GM18868 (cell line): Measurements from ENCODE around the gene AKAP11.

Experiments
- ATAC-seq: cut with Tn5 transposase; IDR thresholded peaks from one replicate; pipeline ENCODE4 v1.9.1; 2021; ENCODE audit warnings: mild to moderate bottlenecking, moderate library complexity; ENCODE audit not compliant: unreplicated experiment

Gene AKAP11

DNA sequence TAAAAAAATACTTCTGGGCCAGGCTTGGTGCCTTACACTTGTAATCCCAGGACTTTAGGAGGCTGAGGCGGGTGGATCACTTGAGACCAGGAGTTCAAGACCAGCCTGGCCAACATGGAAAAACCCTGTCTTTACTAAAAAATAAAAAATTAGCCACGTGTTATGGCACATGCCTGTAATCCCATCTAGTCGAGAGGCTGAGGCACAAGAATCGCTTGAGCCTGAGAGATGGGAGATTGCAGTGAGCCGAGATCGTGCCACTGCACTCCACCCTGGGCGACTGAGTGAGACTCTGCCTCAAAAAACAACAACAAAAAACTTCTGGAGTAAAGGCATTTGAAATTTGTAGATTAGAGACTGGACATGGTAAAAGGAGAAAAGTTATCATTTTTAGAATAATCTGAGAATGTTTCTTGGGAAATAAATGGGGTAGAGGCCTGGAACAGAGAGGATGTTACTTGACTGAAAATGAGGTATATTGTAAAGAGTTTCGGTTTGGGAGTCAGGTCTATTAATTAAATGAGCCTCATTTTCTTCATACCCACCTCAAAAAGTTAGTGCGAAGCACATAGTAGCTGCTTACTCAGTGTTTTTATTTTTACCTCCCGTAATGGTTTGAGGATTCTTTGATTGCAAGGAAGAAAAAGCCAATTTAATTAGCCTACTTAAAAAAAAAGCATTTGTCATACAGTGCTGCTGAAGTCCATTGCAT, 2.6 kb downstream of the AKAP11 start:
- ATAC-seq, result no peak

DNA sequence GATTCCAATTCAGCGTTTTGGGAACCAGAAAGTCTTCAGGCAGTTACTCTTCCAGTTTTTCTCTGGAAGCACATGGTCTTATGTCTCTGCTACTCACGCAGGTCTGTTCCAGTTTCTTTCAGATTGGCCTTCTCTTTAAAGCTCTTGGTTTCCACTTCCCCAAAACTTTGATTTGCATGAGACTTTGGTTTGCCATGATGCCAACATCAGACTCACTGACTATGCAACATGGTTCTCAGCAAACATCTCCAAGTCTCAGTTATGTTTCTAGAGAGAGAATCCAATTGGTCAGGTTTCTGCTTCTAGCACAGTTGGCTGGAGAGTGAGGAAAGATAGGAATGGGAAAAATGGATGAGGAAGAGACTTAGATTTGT, 3.1 kb downstream of the AKAP11 start:
- ATAC-seq, result peak; percentile 45

DNA sequence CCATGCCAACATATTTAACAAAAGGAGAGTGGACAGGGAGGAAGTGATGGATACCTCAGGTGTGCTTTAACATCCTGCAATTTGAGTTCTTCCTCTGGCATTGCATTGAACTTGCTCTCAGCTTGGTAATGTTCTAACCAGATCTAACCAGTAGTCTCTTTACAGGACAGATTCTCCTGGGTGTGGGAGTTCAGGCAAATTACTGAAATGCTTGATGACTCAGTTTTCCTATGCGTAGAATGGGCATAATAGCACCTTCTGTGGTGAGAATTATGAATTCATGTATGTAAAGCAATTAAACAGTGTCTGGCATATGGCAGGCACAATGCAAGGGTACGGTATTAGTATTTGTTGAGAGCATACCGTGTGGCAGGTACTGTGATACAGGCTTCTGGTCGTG, 3.6 kb downstream of the AKAP11 start:
- ATAC-seq, result no peak

DNA sequence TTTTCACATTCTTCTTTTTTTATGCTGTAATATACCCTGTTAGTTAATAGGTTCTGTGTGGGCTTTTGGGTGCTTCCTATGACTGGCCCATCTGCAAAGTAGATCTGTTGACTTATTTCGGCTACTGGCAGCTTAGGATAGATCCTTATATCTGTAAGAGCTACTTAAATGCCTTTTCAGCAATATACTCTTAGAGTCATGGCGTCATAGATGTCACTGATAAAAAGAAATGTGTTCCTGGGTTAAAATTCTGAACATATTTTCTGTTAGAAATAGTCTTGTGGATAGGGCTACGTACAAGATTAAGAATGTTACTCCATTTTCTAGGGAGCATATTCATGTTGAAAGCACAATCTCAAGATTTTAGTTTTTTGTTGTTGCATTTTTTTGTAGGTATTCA, 4.7 kb downstream of the AKAP11 start:
- ATAC-seq, result no peak

DNA sequence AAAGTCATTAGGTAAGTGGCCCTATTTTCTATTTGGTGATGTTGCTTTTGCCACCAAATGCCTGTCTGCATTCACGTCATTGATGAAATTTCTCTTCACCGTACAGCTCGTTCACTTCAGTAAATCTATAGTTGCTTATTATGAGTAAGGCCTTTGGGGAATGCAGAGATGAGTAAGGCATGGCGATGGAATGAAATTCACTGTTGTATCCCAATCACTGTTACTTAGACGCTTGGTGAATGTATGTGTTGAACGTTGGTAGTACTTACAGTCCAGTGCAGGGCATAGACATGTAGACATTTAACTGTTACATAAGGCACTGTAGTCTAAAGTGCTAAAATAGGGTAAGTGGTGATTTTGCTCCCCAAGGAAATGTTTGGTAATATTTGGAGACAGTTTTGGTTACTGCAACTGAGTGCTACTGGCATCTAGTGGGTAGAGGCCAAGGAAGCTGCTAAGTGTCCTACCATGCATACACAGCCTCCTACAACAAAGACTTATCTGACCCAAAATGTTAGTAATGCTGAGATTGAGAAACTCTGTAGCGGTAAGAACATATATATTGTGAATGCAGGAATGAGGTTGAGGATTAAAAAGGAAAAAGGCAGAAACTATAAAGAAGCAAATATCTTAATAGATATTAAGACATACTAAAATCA, 5.8 kb downstream of the AKAP11 start:
- ATAC-seq, result no peak

DNA sequence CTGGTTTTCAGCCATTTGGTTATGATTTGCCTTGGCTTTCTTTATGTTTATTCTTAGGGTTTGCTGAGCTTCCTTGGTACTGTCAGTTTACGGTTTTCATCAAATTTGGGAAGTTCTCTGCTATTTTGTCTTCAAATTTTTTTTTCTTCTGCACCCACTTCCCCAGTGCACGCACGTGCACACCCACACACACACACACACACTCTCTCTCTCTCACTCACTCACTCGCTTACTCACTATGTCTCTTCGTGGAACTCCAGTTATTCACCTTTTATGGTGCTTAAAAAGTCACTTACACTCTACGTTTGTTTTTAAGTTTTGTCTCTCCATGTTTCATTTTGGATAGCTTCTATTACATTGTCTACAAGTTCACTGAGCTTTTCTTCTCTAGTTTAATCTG, 7.1 kb downstream of the AKAP11 start:
- no peak for ATAC-seq

DNA sequence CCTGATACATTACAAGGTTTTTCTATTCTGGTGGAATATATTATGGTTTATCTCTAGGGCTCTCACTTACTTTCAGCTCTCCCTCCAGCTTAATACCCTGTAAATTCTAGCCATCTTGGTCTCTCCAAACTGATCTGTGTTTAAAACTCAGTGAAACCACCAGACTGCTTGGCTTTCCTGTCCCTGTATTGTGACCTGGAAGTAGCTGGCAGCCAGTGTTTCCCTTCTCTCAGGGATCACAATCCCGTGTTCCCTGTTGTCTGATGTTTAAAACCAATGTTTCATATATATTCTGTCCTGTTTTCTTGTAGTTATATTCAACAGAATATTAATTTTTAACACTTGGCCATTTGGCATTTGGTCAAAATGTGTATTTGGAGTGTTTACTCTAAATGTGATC, 8.0 kb downstream of the AKAP11 start:
- no peak for ATAC-seq

DNA sequence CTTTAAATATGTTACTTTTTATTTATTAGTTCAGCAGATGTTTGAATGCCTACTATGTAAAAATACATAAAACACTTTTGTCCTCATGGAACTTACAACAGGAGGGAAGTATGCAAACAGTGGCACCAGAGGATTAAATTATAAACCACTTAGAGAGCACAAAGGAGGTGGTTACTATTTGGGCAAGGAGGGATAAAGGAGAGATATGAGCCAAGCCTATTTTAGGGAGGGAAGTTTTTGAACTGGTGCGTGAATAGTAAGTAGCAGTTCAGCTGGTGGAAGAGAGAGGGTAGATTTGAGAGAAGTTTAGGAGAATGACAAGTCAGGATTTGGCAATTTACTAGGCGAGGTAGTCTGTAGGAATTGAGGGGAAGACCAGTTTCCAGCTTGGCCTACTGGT, 8.6 kb downstream of the AKAP11 start:
- no peak for ATAC-seq

DNA sequence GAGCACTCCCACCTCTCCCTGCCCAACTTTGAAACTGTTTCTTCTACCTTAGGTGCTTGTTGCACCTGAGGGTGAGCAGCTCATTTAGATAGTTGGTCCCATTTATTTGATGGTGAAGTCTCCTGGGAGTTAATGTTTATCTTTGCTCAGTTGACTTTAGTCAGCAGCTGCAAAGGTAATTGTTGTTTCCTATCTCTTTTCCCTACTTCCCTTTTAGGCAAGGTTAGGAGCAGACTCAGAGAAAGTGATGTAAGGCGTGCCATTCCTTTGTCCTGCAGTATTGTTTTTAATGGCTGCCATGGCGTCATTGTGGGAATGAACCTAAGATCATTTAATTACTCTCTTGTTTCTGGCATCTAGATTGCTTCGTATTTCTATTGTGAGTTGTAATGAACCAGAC, 11.6 kb downstream of the AKAP11 start:
- no peak for ATAC-seq

DNA sequence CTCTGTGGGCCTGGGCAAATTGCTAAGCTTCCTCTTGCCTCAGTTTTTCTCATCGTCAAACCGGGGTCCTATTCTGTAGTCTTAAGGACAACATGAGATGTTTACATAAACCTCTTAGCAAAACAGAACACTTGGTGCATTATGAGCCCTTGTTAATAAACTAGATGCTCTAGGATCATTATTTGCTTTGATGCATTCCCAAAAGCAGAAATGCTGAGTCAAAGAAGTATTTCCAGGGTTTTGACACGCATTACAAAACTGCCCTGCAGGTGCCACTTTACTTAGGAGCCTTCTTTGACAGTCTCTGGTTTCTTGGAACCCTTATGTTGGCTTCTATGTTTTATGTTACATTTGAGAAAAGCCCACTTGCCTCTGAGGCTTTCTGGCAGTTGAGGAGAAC, 12.1 kb downstream of the AKAP11 start:
- ATAC-seq, result no peak

DNA sequence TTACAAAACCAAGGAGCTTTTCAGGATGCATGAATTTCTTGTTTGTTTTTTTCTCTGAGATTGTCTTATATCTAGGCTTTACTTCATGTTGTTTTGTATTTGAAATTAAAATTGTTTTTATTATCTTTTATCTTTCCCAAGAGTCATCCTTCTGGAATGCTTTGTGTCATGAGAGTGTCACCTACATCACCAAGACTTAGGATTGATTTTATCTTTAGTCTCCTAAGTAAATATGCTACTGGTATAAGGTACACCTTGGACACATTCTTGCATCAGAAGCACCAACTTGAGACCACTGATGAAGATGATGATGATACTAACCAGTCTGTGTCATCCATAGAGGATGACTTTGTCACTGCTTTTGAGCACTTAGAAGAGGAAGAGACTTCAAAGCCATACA, 26.4 kb downstream of the AKAP11 start:
- no peak for ATAC-seq

DNA sequence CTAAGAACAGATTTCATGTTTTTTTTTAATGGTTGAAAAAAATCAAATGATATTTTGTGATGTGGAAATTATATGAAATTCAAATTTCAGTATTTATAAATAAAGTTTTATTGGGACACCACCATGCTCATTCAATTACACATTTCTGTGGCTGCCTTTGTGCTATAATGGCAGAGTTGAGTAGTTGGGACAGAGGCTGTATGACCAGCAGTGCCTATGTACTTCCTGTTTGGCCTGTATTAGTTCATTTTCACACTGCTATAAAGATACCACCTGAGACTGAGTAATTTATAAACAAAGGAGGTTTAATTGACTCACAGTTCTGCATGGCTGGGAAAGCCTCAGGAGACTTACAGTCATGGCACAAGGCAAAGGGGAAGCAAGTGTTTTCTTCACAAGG, 33.6 kb downstream of the AKAP11 start:
- ATAC-seq, result no peak

DNA sequence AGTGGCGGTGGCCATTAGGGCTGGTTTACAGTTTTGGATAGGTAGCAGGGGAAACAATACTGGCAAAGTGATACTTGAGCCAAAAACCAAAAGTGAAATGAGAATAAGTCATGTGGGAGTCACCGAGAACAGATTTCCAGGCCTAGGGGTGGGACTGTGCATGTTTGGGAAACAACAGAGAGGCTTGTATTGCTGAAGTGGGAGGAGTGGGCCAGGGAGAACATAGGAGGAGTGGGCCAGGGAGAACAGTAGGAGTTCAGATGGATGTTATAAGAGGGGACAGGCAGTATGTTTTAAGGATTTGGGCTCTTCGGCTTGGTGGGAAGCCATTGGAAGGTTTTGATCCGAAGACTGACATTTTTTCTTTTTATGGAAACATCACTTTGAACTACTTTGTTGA, 35.5 kb downstream of the AKAP11 start:
- ATAC-seq, result no peak

DNA sequence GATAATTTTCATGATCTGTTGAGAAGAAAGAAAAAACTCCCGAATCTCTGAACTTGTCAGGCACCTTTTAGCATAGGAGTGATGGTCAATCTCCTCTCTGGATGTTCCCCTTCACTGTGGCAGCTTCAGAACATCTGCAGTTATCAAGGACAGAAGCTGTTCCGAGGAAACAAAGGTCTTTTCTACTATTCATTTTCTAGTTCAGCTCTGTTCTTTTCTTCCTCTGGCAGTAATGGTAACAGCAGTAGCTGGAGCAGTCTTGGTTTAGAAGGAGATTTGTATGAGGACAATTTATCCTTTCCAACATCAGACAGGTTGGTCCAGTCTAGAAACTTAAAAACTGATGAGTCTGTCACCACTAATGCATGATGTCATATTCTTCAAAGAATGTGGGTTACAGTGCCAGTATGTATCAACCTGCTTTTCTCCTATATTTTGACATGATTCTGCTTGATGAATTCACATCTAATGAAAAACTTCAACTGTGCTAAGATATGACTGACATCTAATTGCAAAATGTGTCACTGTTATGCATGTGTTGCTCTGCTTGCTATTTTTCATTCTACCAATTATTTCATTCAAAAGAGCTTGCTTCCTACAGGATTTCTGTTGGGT, 41.0 kb downstream of the AKAP11 start:
- no peak for ATAC-seq

DNA sequence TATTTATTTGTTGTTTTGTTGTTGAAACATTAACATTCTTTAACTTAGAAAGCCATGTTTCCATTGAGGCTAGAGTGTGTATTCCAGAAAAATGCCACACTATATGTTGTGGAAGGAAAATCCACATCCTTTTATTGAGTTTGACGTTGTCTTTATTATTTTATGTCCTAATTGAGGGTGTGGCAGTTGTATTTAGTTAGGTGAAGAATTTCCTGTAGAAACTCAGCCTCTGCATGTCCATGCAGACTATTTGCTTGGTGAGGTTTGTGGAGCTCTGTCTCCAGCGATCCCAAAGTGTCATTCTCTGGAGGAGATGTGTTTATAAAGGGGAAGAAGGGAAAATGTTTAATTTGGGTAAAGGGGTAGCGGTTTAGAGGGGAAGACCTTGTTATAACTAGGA, 46.6 kb downstream of the AKAP11 start:
- ATAC-seq, result no peak

DNA sequence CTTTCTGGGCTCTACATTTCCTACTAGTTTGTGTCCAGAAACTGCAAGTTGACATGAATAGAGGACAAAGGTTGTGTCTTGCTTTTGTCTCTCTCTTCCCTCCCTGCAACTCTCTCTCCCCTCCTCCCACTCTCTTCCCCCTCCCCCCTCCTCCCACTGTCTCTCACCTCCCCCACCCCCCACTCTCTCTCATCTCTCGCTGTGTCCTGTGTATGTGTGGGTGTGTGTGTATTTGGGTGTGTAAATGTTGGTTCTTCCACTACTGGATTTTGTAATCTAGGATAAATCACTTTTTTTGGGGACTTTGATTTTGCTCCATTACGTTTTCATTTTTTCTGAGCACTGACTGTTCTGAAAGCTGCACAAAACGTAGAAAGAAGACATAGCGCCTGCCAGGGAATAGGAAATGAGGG, 48.4 kb downstream of the AKAP11 start:
- no peak for ATAC-seq

DNA sequence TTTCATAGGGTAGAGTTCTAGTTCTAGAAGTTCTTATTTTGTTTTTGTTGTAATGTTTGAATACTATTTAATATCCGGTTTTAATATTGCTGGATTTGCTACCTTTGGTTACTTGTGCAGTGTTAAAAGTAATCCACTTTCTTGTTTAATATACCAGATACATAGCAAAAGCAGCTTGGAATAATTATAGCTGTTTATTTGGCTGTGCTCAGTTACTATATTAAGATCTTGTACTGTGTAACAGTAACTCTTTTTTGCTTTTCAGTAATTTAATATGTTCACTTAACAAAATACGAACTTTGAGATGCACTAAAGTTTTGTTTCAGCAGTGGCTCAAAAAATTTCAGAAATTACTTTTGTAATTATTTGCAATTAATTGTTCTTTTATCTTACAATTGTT, 50.9 kb downstream of the AKAP11 start:
- no peak for ATAC-seq

DNA sequence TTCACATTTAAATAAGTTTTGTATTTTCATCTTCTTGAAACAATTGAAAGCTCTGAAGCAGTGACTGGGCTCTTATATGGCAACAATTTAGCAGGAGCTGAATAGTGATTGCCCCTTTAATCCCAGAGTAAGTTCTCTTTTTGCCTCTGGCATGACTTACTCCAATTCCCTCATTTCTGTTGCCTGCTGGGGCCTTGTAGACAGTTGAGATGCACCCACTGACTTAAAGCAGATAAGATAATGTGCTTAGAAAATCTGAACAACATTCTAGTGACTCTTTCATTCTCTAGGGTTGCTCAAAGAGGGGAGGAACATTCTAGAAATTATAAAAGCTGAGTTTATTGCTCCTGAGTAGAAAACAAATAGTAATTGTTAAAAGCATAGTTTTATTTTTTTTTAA, 52.8 kb downstream of the AKAP11 start:
- ATAC-seq, result no peak

DNA sequence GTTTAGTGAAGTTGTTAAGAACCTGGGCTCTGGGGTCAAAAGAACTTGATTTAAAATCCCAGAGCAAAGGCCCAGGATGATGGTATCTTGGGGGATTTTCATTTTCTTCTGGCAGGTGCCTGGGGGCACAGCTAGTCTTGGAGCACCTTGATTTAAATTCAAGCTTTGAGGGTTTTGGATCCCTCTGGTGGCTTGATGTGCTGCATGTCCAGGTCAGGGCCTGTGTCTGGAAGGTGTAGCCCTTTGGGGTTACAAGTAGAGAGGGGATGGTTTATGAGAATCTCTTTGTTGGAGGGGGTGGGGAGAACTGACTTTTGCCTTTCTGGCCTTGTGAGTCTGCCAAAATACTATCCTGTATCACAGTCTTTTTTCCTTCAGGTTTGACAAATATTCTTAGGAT, 55.8 kb downstream of the AKAP11 start:
- ATAC-seq, result no peak

DNA sequence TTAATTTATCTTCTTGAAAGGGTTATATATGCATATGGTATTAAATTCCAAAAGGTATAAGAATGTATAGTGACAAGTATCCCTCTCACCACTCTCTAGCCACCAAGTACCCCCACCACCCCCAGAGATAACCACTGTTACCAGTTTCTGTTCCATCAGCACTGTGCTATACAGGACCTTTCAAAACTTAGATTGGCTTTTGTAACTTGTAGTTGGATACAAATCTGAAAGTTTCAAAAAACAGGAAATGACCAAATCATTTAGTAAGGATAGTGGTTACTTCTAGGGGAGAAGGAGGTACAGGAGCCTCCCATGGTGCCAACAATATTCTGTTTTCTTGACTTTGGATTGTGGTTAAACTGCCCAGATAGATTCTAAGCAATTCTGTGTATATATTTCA, 56.7 kb downstream of the AKAP11 start:
- ATAC-seq, result peak; percentile 47

DNA sequence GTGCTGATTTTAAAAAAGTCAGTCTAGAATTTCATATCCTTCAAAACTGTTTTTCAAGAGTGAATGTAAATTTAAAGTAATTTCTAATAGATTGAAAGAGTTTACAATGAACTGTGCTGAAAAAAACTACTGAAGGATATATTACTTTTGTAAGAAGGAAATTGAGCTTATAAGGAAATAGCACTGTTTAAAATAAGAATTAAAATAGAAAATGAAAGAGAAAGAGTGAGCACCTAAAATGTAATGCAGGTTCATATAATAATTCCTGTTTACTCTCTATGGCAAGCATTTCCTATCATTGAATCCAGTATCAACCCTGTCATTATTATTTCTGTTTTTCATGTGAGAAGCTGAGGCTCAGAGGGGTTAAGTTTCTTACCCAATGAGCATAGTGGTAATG, 57.3 kb downstream of the AKAP11 start:
- no peak for ATAC-seq

DNA sequence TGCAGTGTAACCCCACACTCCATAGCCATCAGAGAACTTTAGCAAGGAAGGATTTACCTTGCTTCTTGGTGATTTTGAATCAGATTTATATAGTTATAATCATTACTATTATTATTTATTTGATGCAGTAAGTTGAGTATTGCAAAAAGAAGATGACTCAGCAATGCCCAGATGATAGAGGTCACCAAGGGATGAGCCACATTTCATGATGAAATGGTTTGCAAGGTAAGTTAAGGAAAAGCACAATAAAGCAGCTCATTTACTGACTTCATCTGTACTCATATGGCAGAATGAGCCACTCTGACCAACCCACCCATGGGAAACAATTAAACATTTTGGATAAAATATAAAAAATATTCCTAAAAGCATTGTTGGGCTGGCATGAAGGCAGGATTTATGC, 59.1 kb downstream of the AKAP11 start:
- no peak for ATAC-seq
